Naive thymus-derived CD8-positive, alpha-beta T cell (primary cell): Measurements from ENCODE around the gene CSKMT. TPM values are rescaled to one million over a fixed set of nuclear protein-coding genes. Genes with fewer than 3 reads are reported as not detected.
"Not testable (repeated sequence)": the region's sequence is repeated elsewhere in the genome, so short reads cannot be mapped to it uniquely, and the experiment has no call there.

Experiments
- ATAC-seq, 2 donors: fragments of 150-1000 bp; cut with Tn5 transposase in 1 of 2; sonication (Bioruptor Pico), chemical (Tn5 transposase) in 1 of 2; 1 replicate in 1 of 2; 2 replicates in 1 of 2; pipeline ENCODE4 v1.10.0; 2021; ENCODE audit warnings: mild to moderate bottlenecking in 2 of 2, moderate library complexity in 2 of 2
- POLR2A ChIA-PET: fragments of 350-600 bp; sonication (Branson Sonifier 250); formaldehyde crosslinking; loops from one replicate; lab custom pipeline; 2021; ENCODE audit warnings: antibody characterized with exemption; lab: Charles Lee
- DNase-seq, 10 donors: peaks; one replicate each; pipeline versions ENCODE4 v3.0.0 to v3.0.0-alpha.2; 2020 to 2022
- H3K27ac Mint-ChIP-seq, 10 donors: one replicate each; pipeline ENCODE4 v1.8.0; 2020 to 2022; ENCODE audit warnings: mild to moderate bottlenecking in 10 of 10, mixed read lengths in 10 of 10, moderate library complexity in 4 of 10, inconsistent platforms in 1 of 10
- H3K27me3 Mint-ChIP-seq, 5 donors: one replicate each; pipeline ENCODE4 v1.8.0; 2021 to 2022; ENCODE audit warnings: mixed read lengths in 5 of 5
- H3K36me3 Mint-ChIP-seq, 3 donors: one replicate each; pipeline ENCODE4 v1.8.0; 2020 to 2022; ENCODE audit warnings: mixed read lengths in 3 of 3, mild to moderate bottlenecking in 2 of 3, inconsistent platforms in 1 of 3
- H3K4me1 Mint-ChIP-seq, 4 donors: one replicate each; pipeline ENCODE4 v1.8.0; 2021 to 2022; ENCODE audit warnings: mixed read lengths in 4 of 4
- H3K4me3 Mint-ChIP-seq, 10 donors: one replicate each; pipeline ENCODE4 v1.8.0; 2020 to 2022; ENCODE audit warnings: mild to moderate bottlenecking in 10 of 10, mixed read lengths in 10 of 10, moderate library complexity in 6 of 10, inconsistent platforms in 1 of 10
- H3K9me3 Mint-ChIP-seq, 9 donors: one replicate each; pipeline ENCODE4 v1.8.0; 2020 to 2022; ENCODE audit warnings: mixed read lengths in 9 of 9, mild to moderate bottlenecking in 3 of 9, inconsistent platforms in 1 of 9, moderate library complexity in 1 of 9
- polyA plus RNA-seq, 3 donors: library from polyadenylated mRNA; unstranded; fragments of 300-500 nt; fragmentation: Illumina TruSeq; gene quantifications; one replicate each; pipeline ENCODE4 v1.2.3, GENCODE V29; 2021
- total RNA-seq, 8 experiments: library from RNA in 2 of 8; stranded (reverse) in 2 of 8; gene quantifications; one replicate each; pipeline ENCODE4 v1.2.3 and lab custom pipeline; 2021 to 2026

The CSKMT gene
- total RNA-seq (10 to 100 TPM; 43.6 to 45.0 TPM), polyA plus RNA-seq (1 to 10 TPM; 1.8 to 3.7 (median 3.4) TPM), total RNA-seq (lab: John Stamatoyannopoulos, UW) (5.8 to 13.0 (median 8.0) reads per million in 6 experiments)

- peaks cover 5 to 33% (median 7%) of the 10 kb centered on the region in 3 donors for H3K36me3 Mint-ChIP-seq
- ATAC-seq (peak; percentile 89 to 91), DNase-seq (peak; percentile 89 to 98 (median 96))
- H3K4me3 Mint-ChIP-seq = peak within 1 kb of the TSS; percentile 94 to 98 (median 95)
- peak within 1 kb of the TSS; percentile 86 to 97 (median 96) for H3K27ac Mint-ChIP-seq
- H3K4me1 Mint-ChIP-seq = peaks cover 22 to 49% (median 42%) of the 10 kb centered on the region in 4 donors
- no peaks in the 10 kb centered on the region for H3K27me3 Mint-ChIP-seq
- no peaks in the 10 kb centered on the region for H3K9me3 Mint-ChIP-seq
- POLR2A ChIA-PET = interaction anchor here (0.6 to 14.7 kb wide), 49 partner anchors 10 to 1571 kb away, joined by 3 to 541 read pairs (median 7); partner anchors contain the start of genes B3GAT3, BSCL2, EEF1G and EML3
Observed at GRCh38 chr11:62665075-62665598, at the start of gene CSKMT, which contains the start of gene C11orf98. TSS of gene CSKMT (plus strand) at chr11:62665312. CDS start at chr11:62665880, 568 bp downstream. TSS of gene C11orf98 (minus strand) at chr11:62665210. CDS start at chr11:62665169, 41 bp downstream.

DNA sequence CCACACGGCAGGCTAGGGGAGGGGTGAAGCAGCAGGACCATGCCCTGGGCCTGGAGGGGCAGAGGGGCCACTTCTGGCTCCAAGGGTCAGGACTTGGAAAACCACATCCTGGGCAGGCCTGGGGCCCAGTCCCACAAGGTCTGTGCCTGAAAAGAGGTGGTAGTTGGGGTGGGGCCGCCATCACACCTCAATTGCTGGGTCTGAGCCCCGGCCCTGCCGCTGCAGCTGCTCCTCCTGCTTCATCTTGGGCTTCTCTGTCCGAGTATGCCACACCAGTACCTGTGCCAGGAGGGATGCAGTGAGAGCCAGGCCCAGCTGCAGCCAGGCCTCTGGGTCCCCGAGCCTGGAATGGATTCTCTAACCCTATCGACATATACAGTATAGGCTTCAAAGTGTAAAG is 49.6 kb upstream of the CSKMT start:
- Mint-ChIP-seq H3K4me3 (no peak overlapping the region), H3K4me1 (peaks cover 20 to 49% (median 45%) of the 10 kb centered on the region in 4 donors), H3K9me3 (no peaks in the 10 kb centered on the region), H3K27me3 (no peaks in the 10 kb centered on the region), H3K36me3 (peaks cover 0 to 27% (median 0%) of the 10 kb centered on the region in 3 donors), H3K27ac (peak overlapping the region in 2 of 10 donors; percentile 21 to 36)
- ATAC-seq (no peak), DNase-seq (no peak)
- POLR2A ChIA-PET = interaction anchor here (0.9 to 2.7 kb wide), 4 partner anchors 22 to 171 kb away, joined by 3 to 13 read pairs (median 4); partner anchors contain the start of genes C11orf98, CSKMT, INTS5 and TMEM179B

DNA sequence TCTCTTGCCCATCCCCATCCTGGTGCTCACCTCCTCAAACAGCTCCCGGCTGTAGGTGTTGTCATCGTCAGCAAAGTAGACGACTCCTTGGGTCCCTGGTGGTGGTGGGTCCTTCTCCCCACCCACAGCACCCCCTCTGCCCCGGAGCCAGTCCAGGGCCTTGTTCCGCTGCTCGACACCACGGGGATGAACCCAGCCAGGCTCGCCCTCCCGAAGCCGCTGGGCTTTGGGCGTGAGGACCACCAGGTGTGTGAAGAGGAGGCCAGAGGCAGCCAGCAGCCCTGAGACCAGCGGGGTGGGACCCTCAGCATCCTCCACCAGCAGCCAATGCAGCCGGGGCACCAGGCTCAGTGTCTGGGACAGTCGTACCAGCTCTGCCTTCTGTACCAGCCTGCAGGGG is 48.2 kb upstream of the CSKMT start:
- H3K9me3 Mint-ChIP-seq, DNase-seq, H3K4me3 Mint-ChIP-seq, H3K27me3 Mint-ChIP-seq, ATAC-seq: not testable (repeated sequence)
- H3K27ac Mint-ChIP-seq = peak overlapping the region in 1 of 10 donors; percentile 17
- POLR2A ChIA-PET = interaction anchor here (1.1 to 2.7 kb wide), 5 partner anchors 12 to 110 kb away, joined by 3 to 13 read pairs (median 3); partner anchors contain the start of genes C11orf98, CSKMT, HNRNPUL2 and MTA2
- H3K36me3 Mint-ChIP-seq = peaks cover 0 to 27% (median 0%) of the 10 kb centered on the region in 3 donors
- peaks cover 22 to 47% (median 41%) of the 10 kb centered on the region in 4 donors for H3K4me1 Mint-ChIP-seq

- Mint-ChIP-seq H3K4me3 (peak overlapping the region; percentile 86 to 97 (median 94)), H3K9me3 (no peaks in the 10 kb centered on the region), H3K4me1 (peaks cover 15 to 36% (median 34%) of the 10 kb centered on the region in 4 donors), H3K27me3 (peaks cover 0 to 2% (median 0%) of the 10 kb centered on the region in 5 donors), H3K36me3 (peaks cover 2 to 34% (median 3%) of the 10 kb centered on the region in 3 donors), H3K27ac (peak overlapping the region; percentile 92 to 99 (median 98))
- POLR2A ChIA-PET = interaction anchor here (1.1 to 5.7 kb wide), 20 partner anchors 9 to 261 kb away, joined by 4 to 81 read pairs (median 13); partner anchors contain the start of genes C11orf98, CSKMT, EEF1G and EML3
- ATAC-seq = no peak
- no peak for DNase-seq
Observed at GRCh38 chr11:62621027-62621566, 44.0 kb upstream of the CSKMT start.

- Mint-ChIP-seq H3K4me3 (peak within 1 kb of the TSS; percentile 86 to 97 (median 94)), H3K9me3 (no peaks in the 10 kb centered on the region), H3K27ac (peak within 1 kb of the TSS; percentile 92 to 99 (median 98)), H3K27me3 (peaks cover 0 to 2% (median 0%) of the 10 kb centered on the region in 5 donors), H3K4me1 (peaks cover 13 to 36% (median 32%) of the 10 kb centered on the region in 4 donors), H3K36me3 (peaks cover 6 to 36% (median 6%) of the 10 kb centered on the region in 3 donors)
- peak; percentile 83 to 85 for ATAC-seq
- peak; percentile 87 to 98 (median 95) for DNase-seq
- POLR2A ChIA-PET = interaction anchor here (0.7 to 5.7 kb wide), 24 partner anchors 10 to 260 kb away, joined by 3 to 81 read pairs (median 12); partner anchors contain the start of genes C11orf98, CSKMT, EEF1G and EML3
Observed at GRCh38 chr11:62621567-62622470, 43.3 kb upstream of the CSKMT start, which contains the start of gene B3GAT3. TSS of gene B3GAT3 (minus strand) at chr11:62621986. CDS start at chr11:62621947, 39 bp downstream.

DNA sequence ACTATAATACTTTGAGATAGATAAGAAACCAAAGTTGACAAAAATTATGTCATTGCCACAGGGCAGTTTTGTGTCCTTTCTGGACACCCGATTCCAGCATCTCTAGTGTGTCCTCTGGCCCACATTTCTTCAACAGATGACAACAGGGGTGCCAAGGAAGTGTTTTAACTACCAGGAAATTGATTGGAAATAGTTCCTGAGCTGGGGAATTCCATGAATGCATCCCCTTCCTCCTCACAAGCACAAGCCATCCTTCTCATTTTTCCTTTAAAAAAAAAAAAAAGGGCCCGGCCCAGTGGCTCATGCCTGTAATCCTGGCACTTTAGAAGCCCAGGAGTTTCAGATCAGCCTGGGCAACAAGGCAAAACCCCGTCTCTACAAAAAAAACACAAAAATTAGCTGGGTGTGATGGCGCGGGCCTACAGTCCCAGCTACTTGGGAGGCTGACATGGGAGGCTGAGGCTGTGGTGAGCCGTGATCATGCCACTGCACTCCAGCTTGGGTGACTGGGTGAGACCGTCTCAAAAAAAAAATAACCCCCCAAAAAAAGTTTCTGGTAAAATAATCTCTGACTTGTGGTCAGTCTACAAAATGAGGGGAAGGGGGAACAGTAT is 42.5 kb upstream of the CSKMT start:
- POLR2A ChIA-PET = interaction anchor here (0.7 to 5.7 kb wide), 24 partner anchors 10 to 259 kb away, joined by 3 to 81 read pairs (median 12); partner anchors contain the start of genes C11orf98, CSKMT, EEF1G and EML3
- H3K27me3 Mint-ChIP-seq = peaks cover 0 to 2% (median 0%) of the 10 kb centered on the region in 5 donors
- peaks cover 6 to 38% (median 9%) of the 10 kb centered on the region in 3 donors for H3K36me3 Mint-ChIP-seq

DNA sequence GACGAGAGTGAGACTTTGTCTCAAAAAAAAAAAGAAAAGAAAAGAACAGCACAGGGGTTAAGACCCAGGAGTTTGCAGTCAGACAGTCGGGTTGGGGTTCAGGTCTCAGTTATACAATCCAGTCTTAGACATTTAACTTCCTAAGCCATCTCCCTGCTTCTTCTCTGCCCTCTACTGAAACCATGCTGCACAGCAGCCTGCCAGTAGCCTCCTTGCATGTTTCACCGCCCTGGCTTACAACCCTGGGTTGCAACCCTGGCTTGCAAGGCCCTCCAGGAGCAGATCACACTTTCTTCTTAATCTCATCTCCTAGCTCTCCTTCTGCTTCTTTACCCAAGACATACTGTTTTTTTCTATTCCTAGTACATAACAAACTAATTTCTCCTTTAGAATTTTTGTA is 37.4 kb upstream of the CSKMT start:
- Mint-ChIP-seq H3K4me3 (no peak overlapping the region), H3K4me1 (peaks cover 0 to 15% (median 6%) of the 10 kb centered on the region in 4 donors), H3K27ac (peak overlapping the region in 8 of 10 donors; percentile 24 to 85 (median 54)), H3K27me3 (no peaks in the 10 kb centered on the region), H3K9me3 (no peaks in the 10 kb centered on the region), H3K36me3 (peaks cover 6 to 80% (median 33%) of the 10 kb centered on the region in 3 donors)
- DNase-seq = no peak
- POLR2A ChIA-PET = interaction anchor here (0.7 to 3.2 kb wide), 5 partner anchors 10 to 72 kb away, joined by 5 to 21 read pairs (median 9); partner anchors contain the start of genes C11orf98, CSKMT, GANAB and TUT1
- peak; percentile 34 to 48 for ATAC-seq

More for the DNA sequence above, 42.5 kb upstream of the CSKMT start:
- DNase-seq (no peak), ATAC-seq (no peak)
- Mint-ChIP-seq H3K4me1 (peaks cover 13 to 36% (median 31%) of the 10 kb centered on the region in 4 donors), H3K27ac (peak overlapping the region; percentile 91 to 99 (median 96)), H3K9me3 (no peaks in the 10 kb centered on the region), H3K4me3 (peak overlapping the region; percentile 84 to 97 (median 90))

DNA sequence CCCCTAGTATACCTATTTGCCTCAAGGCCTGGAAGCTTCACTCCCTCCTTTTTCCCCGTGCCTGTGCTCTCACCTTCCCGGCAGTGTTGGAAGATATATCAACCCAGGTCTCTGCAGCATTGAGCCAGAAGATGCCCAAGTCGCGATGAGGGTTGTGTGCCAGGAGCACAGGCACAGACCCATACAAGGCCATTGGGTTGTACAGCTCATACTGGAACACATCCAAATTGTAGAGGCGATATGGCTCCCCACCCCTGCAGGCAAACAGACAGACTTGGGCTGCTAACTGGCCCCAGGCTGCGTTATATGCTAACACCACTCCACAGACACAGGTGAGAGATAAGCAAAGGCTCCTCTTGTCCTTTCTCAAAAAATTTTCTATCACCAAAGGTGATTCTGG is 32.6 kb upstream of the CSKMT start:
- POLR2A ChIA-PET = interaction anchor here (1.4 to 1.6 kb wide), 2 partner anchors 10 to 13 kb away, joined by 3 to 13 read pairs; partner anchors contain the start of gene B3GAT3
- DNase-seq (no peak), ATAC-seq (no peak)
- Mint-ChIP-seq H3K4me3 (no peak overlapping the region), H3K27me3 (no peaks in the 10 kb centered on the region), H3K27ac (peak overlapping the region in 8 of 10 donors; percentile 17 to 92 (median 71)), H3K4me1 (peaks cover 10 to 48% (median 20%) of the 10 kb centered on the region in 4 donors), H3K9me3 (no peaks in the 10 kb centered on the region), H3K36me3 (peaks cover 0 to 92% (median 43%) of the 10 kb centered on the region in 3 donors)

DNA sequence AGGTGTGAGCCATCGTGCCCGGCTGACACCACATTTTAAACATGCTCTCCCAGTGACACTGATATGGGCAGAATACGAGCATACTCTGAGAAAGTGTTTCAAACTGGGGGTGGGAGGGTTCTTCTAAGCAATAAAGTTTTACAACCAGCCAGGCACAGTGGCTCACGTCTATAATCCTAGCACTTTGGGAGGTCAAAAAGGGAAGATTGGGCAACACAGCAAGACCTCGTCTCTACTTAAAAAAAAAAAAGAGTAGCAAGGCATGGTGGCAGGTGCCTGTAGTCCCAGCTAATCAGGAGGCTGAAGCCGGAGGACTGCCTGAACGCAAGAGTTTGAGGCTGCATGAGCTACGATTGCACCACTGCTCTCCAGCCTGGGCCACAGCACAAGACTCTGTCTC is 20.9 kb upstream of the CSKMT start:
- no peak for DNase-seq
- Mint-ChIP-seq H3K27me3 (no peaks in the 10 kb centered on the region), H3K36me3 (peaks cover 0 to 32% (median 0%) of the 10 kb centered on the region in 3 donors), H3K4me3 (peak overlapping the region in 9 of 10 donors; percentile 21 to 95 (median 45)), H3K9me3 (no peaks in the 10 kb centered on the region), H3K27ac (peak overlapping the region in 9 of 10 donors; percentile 9 to 90 (median 69)), H3K4me1 (peaks cover 17 to 54% (median 45%) of the 10 kb centered on the region in 4 donors)
- no peak for ATAC-seq
- POLR2A ChIA-PET = interaction anchor here (0.7 to 19.9 kb wide), 11 partner anchors 9 to 237 kb away, joined by 3 to 541 read pairs (median 8); partner anchors contain the start of genes B3GAT3, C11orf98, CSKMT and EEF1G

GRCh38 chr11:62645671-62645945 is 19.5 kb upstream of the CSKMT start:
- no peaks in the 10 kb centered on the region for H3K27me3 Mint-ChIP-seq
- ATAC-seq (no peak), DNase-seq (peak in 2 of 10 donors; percentile 17 to 29)
- H3K36me3 Mint-ChIP-seq = peaks cover 0 to 34% (median 0%) of the 10 kb centered on the region in 3 donors
- POLR2A ChIA-PET = interaction anchor here (0.5 to 19.9 kb wide), 31 partner anchors 8 to 1733 kb away, joined by 3 to 541 read pairs (median 5); partner anchors contain the start of genes B3GAT3, C11orf98, CSKMT and EML3
- H3K4me1 Mint-ChIP-seq = peaks cover 13 to 51% (median 36%) of the 10 kb centered on the region in 4 donors
- no peaks in the 10 kb centered on the region for H3K9me3 Mint-ChIP-seq
- peak overlapping the region; percentile 92 to 99 (median 97) for H3K4me3 Mint-ChIP-seq
- H3K27ac Mint-ChIP-seq = peak overlapping the region; percentile 90 to 99 (median 98)
